ENCODE results near the gene CCDC9.

- TF ChIP-seq CTCF (conservative IDR thresholded peaks at IDR 0.05; ENCODE audit: low read depth, low read length) = no peak
- TF ChIP-seq EZH2phosphoT487 (IDR thresholded peaks at IDR 0.05; ENCODE audit: borderline replicate concordance, low read length) = no peak
- TF ChIP-seq EZH2 (IDR thresholded peaks at IDR 0.05; ENCODE audit: low read length, unreplicated experiment) = no peak
These were observed 10.1 kb downstream of the CCDC9 start for GRCh38 chr19:47266401-47266941.
